Fibroblast of gingiva (primary cell): Measurements from ENCODE around the gene AMZ1.

Experiments
- DNase-seq: peaks from one replicate; pipeline ENCODE4 v3.0.0-alpha.2; 2011; ENCODE audit warnings: low read depth

The AMZ1 gene, protein sequence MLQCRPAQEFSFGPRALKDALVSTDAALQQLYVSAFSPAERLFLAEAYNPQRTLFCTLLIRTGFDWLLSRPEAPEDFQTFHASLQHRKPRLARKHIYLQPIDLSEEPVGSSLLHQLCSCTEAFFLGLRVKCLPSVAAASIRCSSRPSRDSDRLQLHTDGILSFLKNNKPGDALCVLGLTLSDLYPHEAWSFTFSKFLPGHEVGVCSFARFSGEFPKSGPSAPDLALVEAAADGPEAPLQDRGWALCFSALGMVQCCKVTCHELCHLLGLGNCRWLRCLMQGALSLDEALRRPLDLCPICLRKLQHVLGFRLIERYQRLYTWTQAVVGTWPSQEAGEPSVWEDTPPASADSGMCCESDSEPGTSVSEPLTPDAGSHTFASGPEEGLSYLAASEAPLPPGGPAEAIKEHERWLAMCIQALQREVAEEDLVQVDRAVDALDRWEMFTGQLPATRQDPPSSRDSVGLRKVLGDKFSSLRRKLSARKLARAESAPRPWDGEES

DNA sequence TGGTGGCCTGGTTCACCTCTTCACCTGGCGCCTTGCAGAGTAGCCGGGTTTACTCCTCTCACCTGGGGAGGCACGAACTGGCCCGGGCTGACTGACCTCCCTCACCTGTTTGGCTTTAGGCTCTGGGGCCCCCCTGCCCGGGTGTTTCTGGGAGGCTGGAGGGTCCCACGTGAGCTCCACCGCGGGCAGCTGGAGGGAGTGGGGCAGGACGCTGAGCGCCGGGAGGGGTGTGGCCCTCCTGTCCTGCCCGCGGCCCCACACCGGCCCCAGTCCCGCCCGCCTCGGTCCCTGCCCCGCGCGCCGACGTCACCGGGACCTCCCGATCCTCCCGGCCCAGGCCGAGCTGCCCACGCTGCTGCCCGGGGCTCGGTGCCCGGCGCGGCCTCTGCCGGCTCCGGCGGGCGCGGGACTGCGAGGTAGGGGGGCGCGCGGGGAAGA lies at the start of gene AMZ1:
TSS of gene AMZ1 (plus strand) at position 322 of the 438 bp plus-strand sequence. CDS start 12,250 bp downstream, outside the sequence.
- no peak for DNase-seq

DNA sequence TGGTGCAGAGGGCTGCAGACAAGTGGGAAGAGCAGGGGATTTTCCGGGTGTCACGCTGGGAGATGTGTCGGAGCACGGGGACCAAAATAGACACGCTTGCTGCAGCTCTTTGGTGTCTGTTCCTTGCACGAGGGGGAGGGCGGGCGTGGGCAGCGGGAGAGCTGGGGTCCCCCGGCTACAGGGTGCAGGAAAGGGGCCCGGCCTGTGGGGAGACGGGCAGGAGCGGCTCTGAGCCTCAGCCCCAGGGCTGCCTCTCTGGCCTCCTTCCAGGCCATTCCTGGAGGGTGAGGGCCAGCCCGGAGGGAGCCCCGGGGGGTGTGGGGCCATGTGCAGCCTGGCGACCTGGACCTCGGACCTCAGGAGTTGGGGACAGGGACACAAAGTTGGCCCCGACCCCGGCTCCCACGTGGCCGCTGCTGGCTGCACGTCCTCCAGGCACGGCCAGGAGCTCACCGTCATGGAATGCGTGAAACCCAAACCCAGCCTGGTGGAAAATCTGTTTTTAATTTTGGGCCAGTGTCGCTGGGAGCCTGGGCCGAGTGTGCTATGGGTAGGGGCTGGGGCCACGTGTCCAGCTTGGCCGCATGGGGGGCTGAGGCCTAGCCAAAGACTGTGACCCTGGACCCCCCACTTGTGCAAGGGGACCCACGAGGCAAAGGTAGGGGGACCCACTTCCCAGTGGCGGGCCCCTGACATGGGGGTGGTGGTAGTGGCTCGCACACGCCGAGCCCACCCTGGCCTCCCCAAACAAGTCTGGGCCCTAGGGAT lies 49.6 kb upstream of the AMZ1 start:
- DNase-seq: peak; percentile 76

DNA sequence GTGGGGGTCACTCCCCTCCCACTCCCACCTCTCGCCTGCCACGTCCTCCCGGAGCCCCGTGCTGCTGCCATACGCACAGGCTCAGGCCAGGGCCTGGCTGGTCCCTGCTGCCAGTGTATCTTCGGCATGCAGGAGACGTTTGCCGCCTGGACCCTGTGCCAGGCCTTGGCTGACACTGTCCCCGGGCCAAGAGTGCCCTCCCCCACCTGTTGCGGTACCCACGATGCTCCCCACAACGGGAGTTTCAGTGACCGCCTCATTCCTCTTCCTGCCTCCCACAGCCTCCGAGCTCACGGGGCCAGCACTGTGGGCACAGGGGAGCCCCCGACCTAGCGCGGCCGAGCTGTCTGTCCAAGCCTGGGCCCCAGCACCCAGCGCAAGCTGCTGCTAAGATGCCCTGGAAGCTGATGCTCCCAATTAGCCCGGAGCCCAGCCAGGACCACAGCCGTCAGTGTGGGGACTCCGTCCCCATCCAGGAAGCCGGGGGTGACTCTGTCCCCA lies 48.8 kb upstream of the AMZ1 start:
- DNase-seq: no peak

DNA sequence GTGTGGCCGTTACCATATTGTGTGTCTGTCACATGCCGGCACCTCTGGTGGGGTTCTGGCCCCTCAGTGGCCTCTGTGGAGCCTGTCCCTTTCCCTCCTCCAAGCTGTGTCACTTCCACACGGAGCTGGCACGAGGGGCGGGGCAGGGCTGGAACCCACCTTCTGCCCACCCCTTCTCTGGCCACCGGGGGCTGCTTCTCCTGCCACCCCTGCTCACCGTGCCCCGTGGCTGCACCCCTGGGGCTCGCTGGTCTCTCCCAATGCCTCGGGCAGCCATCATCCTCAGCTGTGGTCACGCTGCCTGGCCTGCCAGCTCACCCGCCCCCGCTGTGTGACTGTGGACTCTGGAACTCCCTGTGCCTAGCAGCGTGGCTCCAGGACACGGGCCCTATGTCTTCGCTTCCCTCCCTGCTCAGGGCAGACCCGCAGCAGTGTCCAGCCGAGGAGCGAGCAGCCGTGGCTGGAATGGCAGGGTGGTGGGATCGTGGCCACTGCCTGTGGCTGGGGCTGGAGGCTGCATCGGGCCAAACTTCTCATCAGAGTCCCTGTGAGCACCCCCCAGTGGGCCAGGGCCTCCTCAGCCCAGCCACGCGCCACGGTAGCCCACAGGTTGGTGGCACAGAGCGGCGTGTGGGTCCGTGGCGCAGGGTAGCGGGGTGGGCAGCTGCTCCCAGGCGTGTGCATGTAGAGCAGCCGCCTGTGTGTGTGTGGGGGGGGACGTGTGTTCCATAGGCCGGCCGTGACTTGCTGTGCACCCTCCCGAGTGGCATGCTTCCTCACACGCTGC lies 48.1 kb upstream of the AMZ1 start:
- no peak for DNase-seq

DNA sequence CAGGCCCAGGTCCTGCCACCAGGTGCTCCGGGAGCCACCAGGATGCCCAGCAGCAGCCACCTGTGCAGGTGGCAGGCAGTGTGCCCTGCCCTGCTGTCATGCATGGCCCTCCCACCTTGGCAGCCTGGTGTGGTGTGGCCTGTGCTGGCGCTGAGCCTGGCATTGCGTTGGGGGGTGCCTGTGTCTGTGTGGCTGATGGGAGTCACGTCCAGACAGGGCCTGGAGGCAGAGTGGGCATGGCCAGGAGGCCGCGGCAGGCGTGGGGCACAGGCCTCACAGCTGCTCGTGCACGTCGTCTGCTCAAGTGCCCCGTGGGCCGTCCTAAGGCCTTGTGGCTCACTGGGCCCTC lies 47.5 kb upstream of the AMZ1 start:
- no peak for DNase-seq

DNA sequence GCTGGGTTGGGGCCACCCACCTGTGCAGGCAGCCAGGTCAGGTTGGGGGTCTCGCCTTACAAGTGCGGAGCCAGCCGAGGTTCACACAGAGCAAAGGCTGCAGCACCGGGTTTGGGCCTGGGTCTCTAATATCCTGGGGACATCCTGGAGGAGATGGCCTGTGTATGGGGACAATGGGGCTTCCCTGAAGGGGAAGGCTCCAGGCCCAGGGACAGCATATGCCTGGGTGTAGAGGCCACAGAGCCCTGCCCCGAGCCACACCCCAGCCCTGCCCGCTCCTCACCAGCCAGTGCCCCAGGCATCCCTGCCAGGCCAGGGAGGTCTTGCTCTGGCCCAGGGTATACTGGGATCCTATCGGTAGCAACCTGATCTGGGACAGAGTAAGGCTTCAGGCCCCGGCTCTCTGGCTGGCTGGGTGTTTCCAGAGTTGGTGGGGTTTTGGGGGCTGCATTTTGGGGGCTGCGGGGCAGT lies 47.1 kb upstream of the AMZ1 start:
- DNase-seq: no peak

DNA sequence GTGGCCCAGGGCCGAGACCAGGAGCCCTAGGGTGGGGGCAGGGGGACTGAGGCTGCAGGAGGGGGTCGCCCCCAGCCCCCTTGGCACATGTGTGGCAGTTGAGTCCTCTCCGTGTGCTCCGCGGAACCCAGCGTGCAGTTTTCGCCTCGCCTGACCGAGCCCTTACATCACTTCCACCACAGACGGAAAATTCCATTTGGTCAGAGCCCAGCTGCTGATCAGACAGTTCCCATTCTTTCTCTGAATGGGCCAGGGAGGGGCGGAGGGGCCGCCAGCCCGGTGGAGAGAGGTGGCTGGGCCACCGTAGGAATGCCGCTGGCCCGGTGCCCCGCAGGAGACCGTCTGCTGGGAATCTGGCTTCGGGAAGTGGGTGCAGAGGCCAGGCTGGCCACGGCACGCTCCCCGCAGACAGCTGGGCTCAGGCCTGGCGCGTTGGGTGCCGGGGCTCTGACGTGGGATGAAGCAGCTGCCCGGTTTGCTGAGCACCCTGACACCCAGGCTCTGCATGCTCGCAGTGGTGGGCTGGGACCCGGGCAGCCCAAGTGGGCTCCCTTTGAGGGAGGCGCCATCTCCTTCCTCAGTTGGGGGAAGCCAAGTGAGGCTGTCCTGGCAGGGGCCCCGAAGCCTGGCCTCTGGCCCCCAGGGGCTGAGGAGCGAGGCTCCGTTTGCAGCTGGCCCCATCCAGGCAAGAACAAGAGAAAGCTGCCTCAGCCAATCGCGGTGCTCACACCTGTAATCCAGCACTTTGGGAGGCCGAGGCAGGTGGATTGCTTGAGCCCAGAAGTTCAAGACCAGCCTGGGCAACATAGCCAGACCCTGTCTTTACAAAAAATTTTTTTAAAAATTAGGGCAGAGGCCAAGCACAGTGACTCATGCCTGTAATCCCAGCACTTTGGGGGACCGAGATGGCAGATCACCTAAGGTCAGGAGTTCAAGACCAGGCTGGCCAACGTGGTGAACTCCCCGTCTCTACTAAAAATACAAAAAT lies 46.3 kb upstream of the AMZ1 start:
- DNase-seq: peak; percentile 94

DNA sequence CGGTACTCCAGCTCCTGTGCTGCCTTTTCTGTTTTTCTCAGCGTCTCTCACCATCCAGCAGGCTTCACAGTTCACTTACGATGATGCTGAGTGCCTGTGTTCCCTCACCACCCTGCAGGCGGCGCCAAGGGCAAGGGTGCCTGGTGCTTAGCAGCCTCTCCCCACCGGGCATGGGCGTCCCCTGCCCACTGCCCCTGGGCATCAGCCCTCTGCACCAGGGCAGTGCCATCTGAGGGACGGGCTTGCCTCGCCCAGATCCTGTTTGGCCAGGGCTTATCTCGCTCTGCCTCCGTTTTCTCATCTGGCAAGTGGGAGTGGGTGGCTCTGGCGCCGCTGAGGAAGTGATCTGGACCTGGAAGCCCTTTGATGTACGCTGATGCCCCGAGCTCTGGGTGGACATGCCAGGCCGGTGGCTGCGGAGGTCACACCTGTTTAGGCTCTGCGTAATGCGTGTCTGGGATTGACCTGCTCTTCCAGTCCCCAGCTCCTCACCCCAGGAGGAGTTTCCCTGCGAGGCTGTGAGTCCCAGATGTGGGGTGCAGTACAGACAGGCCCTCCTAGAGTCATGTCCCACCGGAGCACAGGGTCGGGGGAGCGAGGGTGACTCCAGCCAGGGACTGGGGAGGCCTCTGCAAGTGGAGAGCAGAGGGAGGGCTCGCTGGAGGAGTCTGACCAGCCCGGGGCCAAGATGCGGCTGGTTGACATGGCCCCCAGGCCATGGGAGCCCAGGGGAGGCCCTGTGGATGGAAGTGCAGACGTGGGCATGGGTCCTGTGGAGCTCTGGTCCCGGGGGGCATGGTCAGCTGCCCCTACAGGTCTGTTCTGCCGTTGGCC lies 44.4 kb upstream of the AMZ1 start:
- DNase-seq: no peak

DNA sequence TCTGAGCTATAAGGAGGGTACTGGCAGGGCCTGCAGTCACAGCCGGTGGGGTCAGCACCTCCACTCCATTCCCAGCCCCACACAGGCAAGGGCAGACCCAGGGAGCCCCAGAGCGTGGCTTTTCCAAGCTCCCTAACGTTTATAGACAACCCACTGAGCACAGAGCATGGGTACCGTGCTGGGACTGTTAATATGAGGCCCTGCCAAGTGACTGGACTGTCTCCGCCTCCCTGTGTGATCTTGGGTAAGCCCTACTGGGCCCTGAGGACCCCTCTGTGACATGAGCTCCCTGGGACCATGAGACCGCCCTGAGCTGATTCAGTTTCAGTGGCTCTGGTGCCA lies 43.8 kb upstream of the AMZ1 start:
- no peak for DNase-seq

DNA sequence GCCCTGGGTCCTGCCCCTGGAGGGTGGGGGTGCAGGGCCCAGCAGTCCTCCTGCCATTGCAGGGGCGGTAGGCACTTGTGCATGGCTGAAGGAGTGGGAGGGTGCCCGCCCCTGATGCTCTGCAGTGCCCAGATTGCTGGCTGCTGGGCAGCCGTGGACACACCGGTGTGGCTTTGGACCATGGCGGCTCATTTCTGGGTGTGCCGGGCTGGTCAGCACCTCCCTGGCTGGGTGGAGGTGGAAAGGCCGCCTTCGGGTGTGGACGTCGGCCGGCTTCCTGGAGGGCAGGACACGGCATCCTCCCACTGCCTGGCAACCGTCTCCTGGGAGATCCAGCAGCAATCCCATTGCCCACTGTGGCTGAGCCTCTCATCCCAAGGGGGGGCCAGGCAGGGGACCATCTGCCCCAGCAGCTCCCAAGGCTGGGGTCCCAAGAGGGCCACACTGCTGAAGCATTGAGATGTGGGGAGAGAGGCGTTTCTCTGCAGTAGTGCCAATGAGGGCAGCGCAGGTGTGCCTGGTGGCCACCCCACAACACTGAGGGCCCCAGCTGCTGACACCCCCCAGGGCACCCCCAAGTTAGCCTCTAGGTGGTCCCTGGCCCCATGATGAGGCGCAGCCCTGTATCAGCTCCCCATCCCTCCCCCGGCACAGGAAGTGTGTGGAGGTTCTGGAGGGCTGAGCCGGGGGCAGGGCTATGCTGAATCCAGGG lies 43.3 kb upstream of the AMZ1 start:
- DNase-seq: no peak

DNA sequence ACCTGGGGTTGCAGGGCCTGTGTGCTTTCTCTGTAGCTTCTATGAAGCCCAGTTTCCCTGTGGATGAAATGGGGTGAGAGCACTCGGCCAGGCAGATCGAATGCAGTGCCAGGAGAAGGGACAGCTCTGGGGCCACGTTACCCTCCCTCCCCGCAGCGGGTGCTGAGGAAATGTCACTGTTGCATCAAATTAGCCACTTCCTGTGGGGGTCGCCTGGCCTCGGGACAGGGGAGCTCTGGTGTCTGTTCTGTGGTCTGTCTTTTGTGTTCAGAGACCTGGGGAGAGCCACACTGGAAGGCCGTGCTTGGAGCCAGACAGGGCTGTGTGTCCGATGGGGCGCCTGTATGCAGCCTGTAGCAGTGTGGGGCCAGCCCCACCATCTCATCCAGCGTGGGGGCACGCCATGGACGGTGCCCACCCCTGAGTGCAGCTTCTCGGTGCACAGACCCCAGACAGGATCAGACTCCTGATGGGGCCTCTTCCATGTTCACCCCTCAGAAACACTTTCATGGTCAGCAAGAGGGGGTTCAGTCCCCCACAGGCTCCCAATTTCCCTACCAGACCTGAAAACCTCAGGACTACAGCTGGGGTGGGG lies 42.6 kb upstream of the AMZ1 start:
- DNase-seq: no peak

DNA sequence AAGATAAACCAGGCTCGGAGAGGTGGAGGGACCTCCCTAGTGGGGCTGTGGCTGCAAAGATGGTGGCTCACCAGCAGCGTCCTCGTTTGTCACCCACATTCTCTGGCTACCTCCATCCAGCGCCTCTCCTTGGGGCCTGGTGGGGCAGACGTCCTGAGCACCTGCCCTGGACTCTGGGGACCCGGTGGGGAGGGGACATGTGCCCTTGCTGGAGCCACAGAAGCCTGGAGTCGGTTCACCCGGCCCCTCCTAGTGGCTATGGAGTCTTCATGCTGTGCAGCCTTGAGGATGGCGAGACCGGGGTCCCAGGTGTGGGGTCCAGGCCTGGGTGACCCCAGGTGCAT lies 41.7 kb upstream of the AMZ1 start:
- DNase-seq: no peak

DNA sequence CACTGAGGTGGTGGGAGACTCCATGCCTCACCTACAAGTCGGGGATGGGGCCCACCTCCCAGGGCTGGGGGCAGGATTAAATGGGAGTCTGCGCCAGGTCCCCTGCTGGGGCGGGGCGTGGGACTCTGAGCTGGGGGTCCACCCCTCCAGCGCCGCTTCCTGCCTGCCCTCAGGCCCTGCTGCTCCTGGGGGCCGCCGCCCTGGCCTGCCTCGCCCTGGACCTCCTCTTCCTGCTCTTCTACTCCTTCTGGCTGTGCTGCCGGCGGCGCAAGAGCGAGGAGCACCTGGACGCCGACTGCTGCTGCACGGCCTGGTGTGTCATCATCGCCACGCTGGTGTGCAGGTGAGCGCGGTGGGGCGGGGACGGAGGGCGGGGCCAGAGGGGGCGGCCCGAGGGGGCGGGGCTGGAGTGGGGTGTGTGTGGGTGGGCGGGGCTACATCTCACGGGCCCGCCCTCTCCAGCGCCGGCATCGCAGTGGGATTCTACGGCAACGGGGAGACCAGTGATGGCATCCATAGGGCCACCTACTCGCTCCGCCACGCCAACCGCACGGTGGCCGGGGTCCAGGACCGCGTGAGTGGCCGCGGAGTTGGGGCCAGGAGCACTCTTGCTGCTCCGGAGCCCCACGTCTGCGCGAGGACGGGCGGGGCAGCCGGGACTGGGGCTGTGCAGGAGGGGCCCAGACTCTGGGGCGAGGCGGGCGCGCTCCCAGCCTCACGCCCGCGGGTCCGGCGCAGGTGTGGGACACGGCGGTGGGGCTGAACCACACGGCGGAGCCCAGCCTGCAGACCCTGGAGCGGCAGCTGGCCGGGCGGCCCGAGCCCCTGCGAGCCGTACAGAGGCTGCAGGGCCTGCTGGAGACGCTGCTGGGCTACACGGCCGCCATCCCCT lies 41.1 kb upstream of the AMZ1 start:
- no peak for DNase-seq

DNA sequence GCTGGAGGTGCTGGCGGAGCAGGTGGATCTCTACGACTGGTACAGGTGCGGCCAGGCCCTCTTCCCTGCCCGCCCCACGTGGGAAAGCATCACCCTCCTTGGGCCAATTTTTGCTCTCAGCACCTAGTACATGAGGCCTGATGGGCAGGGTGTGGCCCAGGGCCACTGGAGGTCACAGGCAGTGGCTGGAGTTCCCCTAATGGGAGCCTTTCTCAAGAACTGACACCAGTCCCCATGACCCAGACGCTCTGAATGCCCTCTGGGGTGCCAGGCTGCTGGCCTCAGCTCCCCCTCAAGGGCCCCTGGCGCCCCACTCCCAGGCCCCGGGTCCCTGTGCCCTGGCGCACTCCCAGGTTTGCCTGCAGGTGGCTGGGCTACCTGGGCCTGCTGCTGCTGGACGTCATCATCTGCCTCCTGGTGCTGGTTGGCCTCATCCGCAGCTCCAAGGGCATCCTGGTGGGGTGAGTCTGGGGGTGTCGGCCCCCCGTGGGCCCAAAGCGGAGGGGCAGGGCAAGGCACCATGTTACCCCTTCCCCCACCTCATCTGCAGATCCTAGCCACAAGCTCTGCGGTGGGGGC lies 40.3 kb upstream of the AMZ1 start:
- no peak for DNase-seq

DNA sequence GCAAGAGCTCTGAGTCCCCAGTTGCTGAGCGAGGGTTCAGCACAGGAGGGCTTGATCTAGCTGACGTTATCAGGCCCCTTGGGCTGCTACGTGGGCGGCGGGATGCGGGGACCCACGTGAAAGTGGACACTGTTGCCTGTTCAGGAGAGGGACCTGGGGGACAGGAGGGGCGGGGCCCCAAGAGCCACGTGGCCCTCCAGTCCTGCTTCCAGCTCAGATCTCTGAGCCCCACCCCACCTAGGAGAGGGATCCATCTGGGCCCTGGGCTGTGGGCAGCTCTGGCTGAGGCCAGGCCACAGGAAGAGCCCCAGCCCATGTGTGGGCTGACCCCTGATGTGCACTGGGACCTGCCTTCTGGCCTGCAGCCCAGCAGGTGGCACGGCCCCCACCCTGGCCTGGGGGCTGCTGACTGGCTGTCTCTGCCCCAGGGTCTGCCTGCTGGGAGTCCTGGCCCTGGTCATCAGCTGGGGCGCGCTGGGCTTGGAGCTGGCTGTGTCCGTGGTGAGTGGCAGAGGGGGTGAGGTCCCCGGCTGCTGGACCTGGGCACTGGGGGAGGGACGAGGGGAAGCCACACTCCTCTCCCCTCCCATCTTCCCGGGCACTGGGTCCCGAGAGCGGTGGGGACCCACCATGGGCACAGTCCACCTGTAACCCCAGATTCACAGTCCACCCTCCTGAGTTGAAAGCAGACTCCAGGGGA lies 38.7 kb upstream of the AMZ1 start:
- DNase-seq: no peak

DNA sequence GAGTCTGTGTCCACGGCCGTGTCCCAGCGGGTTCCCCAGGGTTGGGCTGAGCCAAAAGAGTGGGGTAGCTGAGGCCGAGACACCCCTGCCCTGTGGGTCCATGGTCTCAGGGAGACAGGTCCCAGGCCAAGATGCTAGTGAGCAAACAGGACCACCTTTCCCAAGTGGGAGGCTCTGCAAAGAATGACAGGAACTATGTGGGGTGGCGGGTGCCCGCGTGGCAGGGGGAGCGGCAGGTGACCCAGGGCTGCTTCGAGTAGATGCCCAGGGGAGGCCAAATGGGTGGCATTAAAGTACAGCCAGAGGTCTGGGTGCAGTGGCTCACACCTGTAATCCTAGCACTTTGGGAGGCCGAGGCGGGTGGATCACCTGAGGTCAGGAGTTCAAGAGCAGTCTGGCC lies 38.0 kb upstream of the AMZ1 start:
- DNase-seq: no peak

DNA sequence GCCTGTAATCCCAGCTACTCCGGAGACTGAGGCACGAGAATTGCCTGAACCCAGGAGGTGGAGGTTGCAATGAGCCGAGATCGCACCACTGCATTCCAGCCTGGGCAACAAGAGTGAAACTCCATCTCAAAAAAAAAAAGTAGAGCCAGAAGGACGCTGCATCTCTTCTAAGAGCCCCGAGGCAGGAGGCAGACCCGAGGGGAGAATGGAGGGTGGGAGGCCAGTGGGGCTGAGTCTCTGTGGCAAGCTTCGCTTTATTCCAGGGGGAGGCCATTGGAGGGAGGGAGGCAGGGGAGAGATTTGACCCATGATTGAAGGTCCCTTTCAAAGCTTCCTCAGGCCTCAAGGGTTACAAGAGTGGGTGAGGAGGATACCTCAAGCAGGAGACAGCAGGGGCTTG lies 37.6 kb upstream of the AMZ1 start:
- DNase-seq: peak; percentile 30
